GM19023 (cell line): ENCODE data around the gene RNF10.
A peak's percentile ranks its signal among the peaks of the same experiment; 100 is the strongest.
"Not testable (repeated sequence)": the region's sequence is repeated elsewhere in the genome, so short reads cannot be mapped to it uniquely, and the experiment has no call there.

Experiments used
- ATAC-seq: cut with Tn5 transposase; IDR thresholded peaks from one replicate; pipeline ENCODE4 v1.9.1; 2021; ENCODE audit warnings: mild to moderate bottlenecking, moderate library complexity; ENCODE audit not compliant: unreplicated experiment

Gene RNF10

DNA sequence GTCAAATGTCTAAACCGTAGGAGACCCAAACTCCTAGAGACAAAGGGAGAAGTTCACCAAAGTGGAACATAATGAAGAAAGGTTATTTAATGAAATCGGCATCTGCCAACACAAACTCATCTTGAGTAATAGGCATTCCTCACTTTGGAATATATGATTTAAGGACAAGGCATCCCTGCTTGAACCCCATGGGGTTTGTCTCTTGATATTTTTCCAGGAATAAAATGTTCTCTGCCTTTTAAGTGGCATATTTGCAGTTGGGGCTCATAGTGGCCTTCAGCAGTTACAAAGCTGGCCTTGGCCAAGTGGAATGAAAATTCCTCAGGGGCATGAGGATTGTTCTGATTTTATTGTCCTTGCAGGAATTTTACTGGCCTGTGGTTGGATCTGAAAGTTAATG, 40.0 kb downstream of the RNF10 start:
- ATAC-seq, result no peak

DNA sequence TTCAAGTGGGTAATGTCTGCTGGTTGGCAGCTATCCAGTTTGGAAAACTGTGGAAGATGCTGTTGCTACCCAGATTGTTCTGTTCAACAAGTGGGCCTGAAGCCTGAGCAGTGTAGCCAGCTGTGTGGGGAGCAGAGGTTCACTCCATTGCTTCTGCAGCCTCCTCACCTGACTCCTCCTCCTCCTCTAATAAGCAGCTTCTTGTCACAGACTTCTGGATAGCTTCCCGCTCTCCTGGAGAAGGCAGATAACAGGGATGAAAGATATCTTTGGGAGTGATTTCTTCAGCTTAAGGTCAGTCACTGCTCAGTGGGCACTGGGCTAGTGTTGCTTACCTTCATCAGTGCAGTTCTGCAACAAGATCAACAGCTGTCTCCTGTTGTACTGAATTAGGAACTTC, 45.0 kb downstream of the RNF10 start:
- no peak for ATAC-seq

DNA sequence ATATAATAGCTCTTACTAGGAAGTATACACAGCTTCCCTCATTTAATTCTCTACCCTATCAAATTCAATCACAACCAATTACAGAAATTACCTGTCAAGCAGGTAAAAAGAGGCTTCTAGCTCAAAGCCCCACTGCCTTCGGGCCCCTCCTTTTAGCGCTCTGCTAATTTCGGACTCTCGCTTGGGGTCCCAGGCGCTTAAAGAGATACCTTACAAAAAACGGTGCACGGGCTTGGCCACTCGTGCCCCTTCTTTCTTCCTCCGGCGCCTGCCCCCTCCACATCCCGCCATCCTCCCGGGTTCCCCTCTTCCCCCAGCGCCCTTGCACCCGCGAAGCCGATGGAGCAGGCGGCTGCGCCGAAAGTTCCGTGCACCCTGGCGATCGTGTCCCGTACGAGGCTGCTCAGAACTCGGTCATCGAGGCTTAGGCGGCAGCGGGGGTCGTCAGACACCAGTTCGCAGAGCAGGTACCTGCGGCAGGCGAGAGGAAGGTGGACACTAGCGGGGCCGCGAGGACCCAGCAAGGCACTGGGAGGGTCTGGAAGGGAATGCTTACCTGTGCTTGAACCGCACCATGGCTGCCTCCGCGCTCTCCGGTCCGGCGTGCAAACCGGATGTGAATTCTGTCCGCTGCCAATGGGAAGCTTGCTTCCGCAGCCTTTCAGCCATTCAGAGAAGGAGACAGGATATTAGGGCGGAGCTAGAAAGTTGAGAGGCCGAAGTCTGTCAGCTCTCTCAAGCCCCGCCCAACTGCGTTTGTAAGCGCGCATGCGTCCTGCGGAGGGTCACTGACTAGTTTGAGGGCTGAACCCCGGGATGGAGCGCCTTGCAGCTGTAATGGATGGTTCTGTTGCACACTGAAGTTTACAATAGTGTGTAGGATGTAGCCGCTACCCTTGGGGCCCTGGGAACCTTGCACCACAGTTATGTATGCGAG, 46.9 kb downstream of the RNF10 start, which contains the start of gene POP5:
TSS of gene POP5 (minus strand) at position 616 of the 937 bp plus-strand sequence. CDS start at position 576, 40 bp downstream.
- ATAC-seq, result peak; percentile 92

DNA sequence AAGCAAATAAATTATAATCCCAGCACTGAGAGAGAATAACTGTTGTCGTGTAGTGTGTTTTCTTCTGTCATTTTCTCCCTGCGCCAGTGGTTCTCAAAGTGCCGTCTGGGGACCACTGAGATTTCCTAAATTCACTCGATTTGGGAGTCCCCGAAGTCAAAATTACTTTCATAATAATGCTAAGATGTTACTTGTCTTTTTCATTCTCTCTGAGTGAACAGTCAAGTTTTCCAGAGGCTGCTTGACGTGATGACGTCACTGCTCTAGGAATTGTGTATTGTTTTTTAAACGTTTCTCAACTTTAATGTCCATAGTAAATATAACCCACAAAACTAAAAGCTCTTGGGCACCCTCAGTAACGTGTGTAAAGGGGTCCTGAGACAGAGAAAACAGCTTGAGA, 47.8 kb downstream of the RNF10 start:
- no peak for ATAC-seq

DNA sequence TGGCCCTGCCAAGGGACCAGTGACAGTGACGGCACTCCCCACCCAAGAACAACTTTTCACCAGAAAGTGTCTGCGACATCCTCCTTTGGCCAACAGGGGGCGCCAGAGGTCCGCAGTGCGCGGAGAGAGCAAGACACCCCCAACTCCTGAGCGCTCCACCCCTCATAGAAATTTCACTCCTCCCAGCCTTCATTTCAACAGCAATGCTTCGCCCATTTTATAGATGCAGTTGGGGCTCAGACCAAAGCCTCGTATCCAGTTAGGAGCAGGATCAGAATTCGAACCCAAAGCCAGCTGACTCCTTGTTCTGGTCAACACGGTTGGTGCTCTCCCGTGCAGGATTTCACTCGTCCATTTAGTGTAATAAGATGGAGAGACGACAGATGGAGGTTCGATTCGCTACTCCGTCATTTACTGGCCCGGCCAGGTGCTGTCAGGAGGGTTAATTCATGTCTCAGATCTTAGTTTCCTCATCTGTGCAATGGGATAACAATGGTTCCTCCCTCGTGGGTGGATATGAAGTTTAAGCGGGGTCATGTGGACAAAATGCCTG, 49.4 kb downstream of the RNF10 start:
- ATAC-seq, result no peak

DNA sequence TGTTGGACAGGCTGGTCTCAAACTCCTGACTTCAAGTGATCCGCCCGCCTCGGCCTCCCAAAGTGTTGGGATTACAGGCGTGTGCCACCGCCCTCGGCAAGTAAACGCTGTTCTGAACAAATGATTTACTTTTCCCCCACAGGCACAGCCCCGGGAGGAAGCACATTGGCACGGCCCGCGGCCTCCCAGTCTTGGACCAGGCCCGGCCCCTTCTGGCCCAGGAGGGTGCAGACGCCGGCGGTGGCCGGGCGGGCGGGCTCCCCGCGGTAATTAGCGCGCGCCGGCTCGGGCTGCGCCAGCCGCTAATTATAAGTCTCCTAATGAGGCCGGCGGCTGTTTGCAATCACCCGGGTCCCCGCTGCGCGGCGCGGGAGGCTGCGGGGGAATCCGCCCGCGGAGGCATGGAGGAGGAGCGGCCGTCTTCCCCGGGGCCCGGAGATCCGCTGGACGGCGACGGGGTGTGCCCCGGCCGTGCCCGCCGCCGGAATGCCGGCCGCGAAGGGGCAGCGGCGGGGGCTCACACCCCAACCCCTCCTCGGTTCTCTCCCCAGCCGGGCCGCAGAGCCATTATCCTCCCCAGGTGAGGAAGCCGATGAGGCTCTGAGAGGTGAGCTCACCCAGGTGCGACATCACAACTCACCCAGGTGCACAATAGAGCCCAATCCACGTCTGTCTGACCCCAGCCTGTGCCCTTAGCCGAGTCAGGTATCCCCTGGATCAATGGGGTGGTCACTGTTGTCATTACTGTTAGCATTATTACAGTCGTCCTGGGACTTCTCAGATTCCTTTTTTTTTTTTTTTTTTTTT, 50.4 kb downstream of the RNF10 start:
- ATAC-seq, result no peak

DNA sequence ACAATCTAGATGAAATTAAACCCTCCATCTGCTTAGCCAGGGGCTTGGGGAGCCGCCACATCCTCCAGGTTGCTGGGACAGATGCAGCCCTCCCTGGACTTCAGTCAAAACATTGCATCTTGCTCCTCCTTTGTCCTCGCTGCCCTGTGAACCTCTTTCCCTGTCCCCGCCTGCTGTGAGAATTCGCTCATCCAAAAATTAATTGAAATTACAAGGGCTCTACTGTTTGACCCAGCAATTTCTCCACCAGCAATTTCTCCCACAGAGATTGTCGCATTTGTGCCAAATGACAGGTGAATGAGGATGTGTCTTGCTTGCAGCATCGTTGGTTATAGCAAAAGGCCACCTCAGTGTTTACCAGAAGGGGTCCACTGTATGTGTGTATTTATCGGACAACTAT, 52.0 kb downstream of the RNF10 start:
- ATAC-seq, result no peak

DNA sequence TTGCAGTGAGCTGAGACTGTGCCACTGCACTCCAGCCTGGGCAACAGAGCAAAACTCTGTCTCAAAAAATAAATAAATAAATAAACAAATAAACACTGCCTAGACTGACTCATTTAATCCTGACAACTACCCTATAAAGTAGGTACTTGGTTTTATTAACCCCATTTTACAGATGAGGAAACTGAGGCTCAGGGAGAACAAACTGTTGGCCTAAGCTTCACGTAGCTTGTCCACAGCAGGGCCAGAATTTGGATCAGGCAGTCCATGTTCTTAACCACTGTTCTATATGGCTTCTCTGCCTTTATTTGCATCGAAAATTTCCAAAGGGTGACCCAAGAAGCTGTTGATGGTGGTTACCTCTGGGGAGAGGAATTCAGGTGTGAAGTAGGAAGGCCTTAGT, 52.7 kb downstream of the RNF10 start:
- ATAC-seq, result no peak

DNA sequence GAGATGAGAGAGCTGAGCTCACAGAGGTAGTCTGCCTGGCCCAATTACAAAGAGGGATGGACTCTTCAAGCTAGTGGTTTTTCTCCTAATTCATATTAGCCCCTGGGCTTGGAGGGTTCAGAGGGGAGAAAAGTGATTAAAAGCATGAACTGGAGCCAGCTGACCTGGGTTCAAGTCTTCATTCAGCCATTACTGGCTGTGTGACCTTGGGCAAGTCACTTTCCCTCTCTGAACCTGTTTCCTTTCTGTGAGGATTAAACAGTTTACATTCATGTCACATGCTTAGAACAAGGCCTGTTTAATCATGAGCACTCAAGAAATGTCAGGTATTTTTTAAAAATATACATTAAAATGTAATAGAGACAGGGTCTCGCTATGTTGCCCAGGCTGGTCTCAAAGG, 54.2 kb downstream of the RNF10 start:
- no peak for ATAC-seq

DNA sequence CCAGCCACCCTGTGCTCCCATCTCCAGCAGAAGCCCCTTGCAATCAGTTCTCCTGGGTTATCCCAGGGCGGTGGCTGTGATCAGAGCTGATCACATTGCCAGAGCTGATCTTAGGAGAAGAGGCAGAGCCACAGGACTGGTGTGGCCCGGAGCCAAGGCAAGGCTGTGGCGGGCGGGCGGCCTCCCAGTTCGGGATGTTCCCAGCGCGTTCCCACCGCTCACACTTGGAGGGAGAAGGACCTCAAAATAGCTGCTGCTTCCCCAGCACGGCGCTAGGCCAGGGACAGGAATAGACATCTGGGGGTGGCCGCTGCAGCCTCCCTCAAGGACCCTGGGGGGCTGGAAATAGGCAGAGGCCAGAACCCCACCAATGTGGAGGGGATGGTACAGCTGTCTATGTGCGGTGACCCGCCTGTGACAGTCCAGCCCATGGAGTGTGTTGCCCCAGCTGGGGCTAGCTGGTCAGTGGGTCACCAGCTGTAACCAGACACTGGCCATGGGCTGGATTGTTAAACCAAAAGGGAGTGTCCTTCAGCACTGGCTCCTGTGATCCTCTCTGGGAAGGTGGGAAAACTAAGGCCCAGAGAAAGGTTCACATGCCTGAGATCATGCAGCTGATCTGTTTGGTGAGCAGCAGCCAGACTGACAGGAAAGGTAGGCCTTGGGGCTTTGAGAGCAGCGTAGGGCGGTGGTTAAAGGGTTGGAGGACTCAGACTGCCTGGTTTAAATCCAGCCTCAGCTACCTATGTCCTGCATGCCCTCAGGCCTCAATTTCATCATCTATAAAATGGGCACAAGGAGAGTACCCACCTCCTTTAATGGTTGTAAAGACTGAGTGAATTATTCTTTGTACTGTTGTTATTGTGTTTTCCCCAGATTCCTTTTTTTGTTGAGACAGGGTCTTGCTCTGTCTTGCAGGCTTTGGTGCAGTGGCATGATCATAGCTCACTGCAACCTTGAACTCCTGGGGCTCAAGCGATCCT, 55.1 kb downstream of the RNF10 start:
- no peak for ATAC-seq

DNA sequence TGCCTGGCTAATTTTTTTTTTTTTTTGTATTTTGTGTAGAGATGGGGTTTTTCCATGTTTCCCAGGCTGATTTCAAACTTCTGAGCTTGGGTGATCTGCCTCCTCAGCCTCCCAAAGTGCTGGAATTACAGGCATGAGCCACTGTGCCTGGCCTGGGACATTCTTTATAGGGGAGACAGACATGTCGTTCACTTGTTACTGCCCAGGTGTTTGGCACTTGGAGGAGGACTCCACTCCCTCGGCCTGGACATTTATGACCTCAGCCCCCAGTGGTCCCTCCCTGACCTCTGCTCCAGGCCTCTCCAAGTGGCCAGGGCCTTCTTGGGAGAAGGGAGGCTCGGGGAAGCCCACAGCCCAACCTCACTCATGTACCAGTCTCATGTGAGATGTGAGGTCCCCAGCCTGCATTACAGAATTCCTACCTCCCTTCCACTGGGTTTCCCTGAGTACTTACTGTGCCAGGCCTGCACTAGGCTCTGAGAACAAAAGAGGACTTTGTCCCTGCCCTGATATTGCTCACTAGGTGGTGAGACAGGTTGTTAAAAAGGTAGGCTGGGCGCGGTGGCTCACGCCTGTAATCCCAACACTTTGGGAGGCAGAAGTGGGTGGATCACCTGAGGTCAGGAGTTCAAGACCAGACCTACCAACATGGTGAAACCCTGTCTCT, 56.7 kb downstream of the RNF10 start:
- no peak for ATAC-seq

DNA sequence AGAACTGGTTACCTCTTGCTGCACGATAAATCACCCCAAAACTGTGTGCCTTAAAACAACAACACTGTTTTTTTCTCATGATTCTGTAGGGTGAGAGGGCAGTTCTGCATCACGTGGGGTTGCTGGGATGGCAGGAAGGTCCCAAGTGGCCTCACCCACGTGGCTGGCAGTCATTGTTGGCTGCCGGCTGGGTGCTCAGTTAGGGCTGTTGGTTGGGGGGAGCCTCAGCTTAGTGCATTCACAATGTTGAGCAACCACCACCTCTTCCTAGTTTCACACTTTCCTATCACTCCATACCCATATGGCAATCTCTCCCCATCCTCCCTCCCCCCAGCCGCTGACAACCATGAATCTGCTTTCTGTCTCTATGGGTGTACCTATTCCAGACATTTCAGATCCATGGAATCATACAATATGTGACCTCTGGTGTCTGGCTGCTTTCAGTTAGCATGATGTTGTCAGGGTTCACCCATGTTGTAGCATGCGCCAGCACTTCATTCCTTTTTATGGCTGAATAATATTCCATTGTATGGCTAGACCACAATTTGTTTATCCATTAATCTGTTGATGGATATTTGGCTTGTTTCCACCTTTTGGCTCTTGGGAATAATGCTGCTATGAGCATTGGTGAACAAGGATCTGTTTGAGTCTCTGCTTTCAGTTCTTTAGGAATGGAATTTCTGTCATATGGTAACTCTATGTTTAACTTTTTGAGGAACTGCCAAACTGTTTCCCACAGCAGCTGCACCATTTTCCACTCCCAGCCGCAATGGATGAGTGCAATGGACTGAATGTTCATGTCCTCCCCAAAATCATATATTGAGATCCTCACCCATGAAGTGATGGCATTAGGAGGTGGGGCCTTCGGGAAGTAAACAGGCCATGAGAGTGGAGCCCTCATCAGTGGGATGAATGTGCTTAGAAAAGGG, 58.2 kb downstream of the RNF10 start:
- ATAC-seq, result no peak

DNA sequence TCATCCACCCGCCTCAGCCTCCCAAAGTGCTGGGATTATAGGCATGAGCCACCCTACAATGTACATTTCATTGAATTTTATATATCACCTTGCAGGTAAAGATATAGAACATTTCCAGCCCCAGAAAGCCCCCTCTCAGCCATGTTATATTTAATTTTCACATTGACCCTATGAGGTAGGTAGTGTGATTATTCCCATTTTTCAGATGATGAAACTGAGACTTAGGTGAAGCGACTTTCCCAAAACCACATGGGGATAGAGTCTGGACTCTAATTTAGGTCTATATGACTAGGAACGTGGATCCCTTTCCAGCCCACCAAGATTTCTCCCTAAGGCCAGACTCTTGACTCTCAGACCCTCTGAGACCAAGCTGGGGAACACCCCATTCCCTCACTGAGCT, 62.7 kb downstream of the RNF10 start:
- ATAC-seq, result no peak

DNA sequence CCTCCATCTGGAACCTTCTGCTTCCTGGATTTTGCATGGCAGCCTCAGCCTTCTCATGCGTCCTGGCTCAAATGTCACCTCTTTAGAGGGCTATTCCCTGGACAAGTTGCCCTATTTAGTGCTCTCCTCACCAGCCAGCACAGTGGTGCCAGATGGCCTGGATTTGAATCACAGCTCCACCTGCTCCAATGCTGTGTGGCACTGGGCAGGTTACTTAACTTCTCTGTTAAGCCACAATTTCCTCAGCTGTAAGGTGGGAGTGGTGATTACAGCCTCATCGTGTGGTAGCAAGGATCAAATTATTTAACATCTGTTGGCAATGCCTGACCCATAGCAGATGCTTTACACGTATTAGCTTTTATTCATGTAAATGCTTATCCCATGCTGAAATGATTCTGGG, 63.7 kb downstream of the RNF10 start:
- no peak for ATAC-seq

DNA sequence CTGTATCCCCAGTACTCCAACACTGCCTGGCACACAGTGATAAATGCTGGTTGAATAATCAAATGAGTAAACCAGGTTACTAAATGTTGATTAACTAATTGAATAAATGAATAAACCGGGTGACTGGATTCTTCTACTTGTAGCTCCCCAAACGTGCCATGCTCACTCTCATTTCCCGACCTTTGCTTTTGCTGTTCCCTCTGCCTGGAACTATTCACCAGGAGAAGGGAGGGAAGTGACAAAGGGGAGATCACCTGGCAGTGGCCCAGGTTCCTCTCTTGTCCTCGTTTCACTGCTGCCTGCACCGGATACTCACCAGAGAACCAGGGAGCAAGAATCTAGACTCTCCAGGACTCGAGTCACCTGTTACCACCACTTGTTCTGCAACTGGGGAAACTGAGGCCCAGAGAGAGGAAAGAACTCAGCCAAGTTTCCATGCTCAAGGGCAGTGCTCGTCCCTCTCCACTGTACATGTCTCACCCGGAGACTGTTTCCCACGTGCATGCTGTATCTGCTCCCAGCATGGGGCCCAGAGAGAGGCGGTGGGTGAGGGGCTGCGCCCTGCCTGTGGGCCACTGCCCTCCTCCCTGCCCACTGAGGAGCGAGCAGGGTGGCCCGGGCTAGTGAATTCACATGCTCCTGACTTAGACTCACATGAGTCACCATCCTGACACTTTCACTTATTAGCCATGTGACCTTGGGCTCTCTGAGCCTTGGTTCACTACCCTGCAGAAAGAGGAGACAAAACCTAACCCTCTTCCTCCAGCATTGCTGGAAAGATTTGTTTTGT, 64.7 kb downstream of the RNF10 start:
- no peak for ATAC-seq

DNA sequence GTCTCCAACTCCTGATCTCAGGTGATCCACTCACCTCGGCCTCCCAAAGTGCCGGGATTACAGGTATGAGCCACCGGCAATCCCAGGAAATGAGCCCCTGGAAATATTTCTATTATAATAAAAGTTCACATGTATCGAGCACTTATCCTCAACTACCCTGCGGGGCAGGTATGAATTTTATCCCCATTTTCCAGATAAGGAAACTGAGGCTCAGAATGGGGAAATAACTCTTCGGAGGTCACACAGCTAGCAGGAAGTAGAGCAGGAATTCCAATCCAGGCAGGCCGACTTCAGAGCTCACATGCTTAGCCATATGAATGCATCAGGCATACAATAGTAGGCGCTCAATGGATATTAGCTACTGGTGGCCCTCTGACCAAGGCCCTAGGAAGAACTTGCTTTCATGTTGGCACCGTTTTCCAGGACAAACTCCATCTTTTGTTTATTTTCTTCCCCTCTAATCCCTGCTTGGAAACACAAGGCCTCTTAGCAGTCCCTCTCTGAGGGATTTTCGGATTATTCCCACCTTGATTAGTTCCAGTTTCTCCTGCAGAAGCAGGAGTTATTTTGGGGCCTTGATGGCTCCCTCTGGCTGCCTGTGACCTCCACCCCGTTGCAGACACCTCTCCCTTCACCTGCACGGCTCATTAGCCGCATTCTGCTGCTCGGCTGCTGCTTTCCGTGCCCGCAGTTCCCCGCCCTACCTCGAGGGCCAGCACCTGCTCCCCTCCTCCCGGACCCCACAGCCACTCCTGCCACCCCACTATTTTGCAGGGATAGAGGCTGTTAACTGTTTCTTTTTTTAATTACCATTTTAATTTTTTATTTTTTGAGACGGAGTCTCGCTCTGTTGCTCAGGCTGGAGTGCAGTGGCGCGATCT, 65.8 kb downstream of the RNF10 start:
- no peak for ATAC-seq

DNA sequence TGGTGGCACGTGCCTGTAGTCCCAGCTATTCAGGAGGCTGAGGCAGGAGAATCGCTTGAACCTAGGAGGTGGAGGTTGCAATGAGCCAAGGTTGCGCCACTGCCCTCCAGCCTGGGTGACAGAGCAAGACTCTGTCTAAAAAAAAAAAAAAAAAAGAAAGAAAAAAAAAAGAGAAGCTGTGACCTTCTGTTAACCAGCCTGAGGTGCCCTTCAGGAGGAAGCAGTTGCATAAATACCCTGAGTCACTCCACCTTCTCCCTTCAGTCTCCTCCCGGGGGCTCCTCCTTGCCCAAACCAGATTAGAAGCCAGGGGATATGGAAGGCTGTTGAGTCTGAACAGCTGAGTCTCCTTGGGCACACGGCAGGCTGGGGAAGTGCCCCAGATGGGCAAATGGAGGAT, 68.3 kb downstream of the RNF10 start:
- ATAC-seq, result not testable (repeated sequence)
